Mesothelial cell of epicardium (in vitro differentiated cells): ENCODE data around the gene AASDH. TPM values are rescaled to one million over a fixed set of nuclear protein-coding genes. Genes with fewer than 3 reads are reported as not detected.
A peak's percentile ranks its signal among the peaks of the same experiment; 100 is the strongest.

Source experiments
- DNase-seq, 2 experiments: peaks; one replicate each; pipeline ENCODE4 v3.0.0; 2021; ENCODE audit warnings: low spot score in 2 of 2; ENCODE audit not compliant: unreplicated experiment in 2 of 2
- H3K27ac Mint-ChIP-seq: 2 replicates; pipeline ENCODE4 v1.8.0; 2021; ENCODE audit warnings: mixed read lengths
- H3K27me3 Mint-ChIP-seq: 2 replicates; pipeline ENCODE4 v1.8.0; 2021; ENCODE audit warnings: low read depth, mixed read lengths
- H3K36me3 Mint-ChIP-seq: 2 replicates; pipeline ENCODE4 v1.8.0; 2021; ENCODE audit warnings: mixed read lengths
- H3K4me1 Mint-ChIP-seq: 2 replicates; pipeline ENCODE4 v1.8.0; 2021; ENCODE audit warnings: mixed read lengths
- H3K4me3 Mint-ChIP-seq: 2 replicates; pipeline ENCODE4 v1.8.0; 2021; ENCODE audit warnings: mild to moderate bottlenecking, moderate library complexity, mixed read lengths
- H3K9me3 Mint-ChIP-seq: 2 replicates; pipeline ENCODE4 v1.8.0; 2021; ENCODE audit warnings: mixed read lengths
- CTCF ChIP-seq: fragments of 200-600 bp; sonication (generic); IDR thresholded peaks from one replicate; pipeline ENCODE4 v1.5.0; 2021; ENCODE audit warnings: antibody characterized with exemption; ENCODE audit not compliant: unreplicated experiment
- total RNA-seq: library from RNA; stranded (reverse); gene quantifications from 3 replicates; pipeline ENCODE4 v1.2.1, GENCODE V29; 2021

Gene AASDH
- total RNA-seq, 1 donor from 2014 or later = 21.9 TPM

- Mint-ChIP-seq H3K9me3 (no peaks in the 10 kb centered on the region), H3K27ac (no peak overlapping the region), H3K36me3 (no peaks in the 10 kb centered on the region), H3K27me3 (no peaks in the 10 kb centered on the region), H3K4me1 (peaks cover 17% of the 10 kb centered on the region), H3K4me3 (no peak overlapping the region)
- no peak for DNase-seq
- TF ChIP-seq CTCF = no peak
Observed at GRCh38 chr4:56417396-56417795, 30.1 kb upstream of the AASDH start.

- no peaks in the 10 kb centered on the region for H3K9me3 Mint-ChIP-seq
- TF ChIP-seq CTCF = no peak
- no peaks in the 10 kb centered on the region for H3K27me3 Mint-ChIP-seq
- no peak overlapping the region for H3K27ac Mint-ChIP-seq
- no peak overlapping the region for H3K4me3 Mint-ChIP-seq
- H3K4me1 Mint-ChIP-seq = peaks cover 26% of the 10 kb centered on the region
- no peak for DNase-seq
- no peaks in the 10 kb centered on the region for H3K36me3 Mint-ChIP-seq
Observed at GRCh38 chr4:56416349-56416748, 29.1 kb upstream of the AASDH start.

- H3K27ac Mint-ChIP-seq = peak overlapping the region; percentile 85
- H3K27me3 Mint-ChIP-seq = no peaks in the 10 kb centered on the region
- no peaks in the 10 kb centered on the region for H3K36me3 Mint-ChIP-seq
- no peak for TF ChIP-seq CTCF
- H3K4me1 Mint-ChIP-seq = peaks cover 44% of the 10 kb centered on the region
- no peaks in the 10 kb centered on the region for H3K9me3 Mint-ChIP-seq
- no peak overlapping the region for H3K4me3 Mint-ChIP-seq
- no peak for DNase-seq
Observed at GRCh38 chr4:56414135-56414670, 26.9 kb upstream of the AASDH start.

- TF ChIP-seq CTCF = no peak
- peak overlapping the region; percentile 97 for H3K27ac Mint-ChIP-seq
- no peak for DNase-seq
- no peaks in the 10 kb centered on the region for H3K9me3 Mint-ChIP-seq
- no peaks in the 10 kb centered on the region for H3K27me3 Mint-ChIP-seq
- peak overlapping the region; percentile 58 for H3K4me3 Mint-ChIP-seq
- H3K4me1 Mint-ChIP-seq = peaks cover 48% of the 10 kb centered on the region
- H3K36me3 Mint-ChIP-seq = peaks cover 8% of the 10 kb centered on the region
Observed at GRCh38 chr4:56410247-56411062, 23.2 kb upstream of the AASDH start.

- peak overlapping the region; percentile 97 for H3K27ac Mint-ChIP-seq
- no peaks in the 10 kb centered on the region for H3K27me3 Mint-ChIP-seq
- DNase-seq = no peak
- no peak for TF ChIP-seq CTCF
- H3K36me3 Mint-ChIP-seq = peaks cover 8% of the 10 kb centered on the region
- H3K4me1 Mint-ChIP-seq = peaks cover 43% of the 10 kb centered on the region
- H3K9me3 Mint-ChIP-seq = no peaks in the 10 kb centered on the region
- peak overlapping the region; percentile 58 for H3K4me3 Mint-ChIP-seq
Observed at GRCh38 chr4:56409511-56410090, 22.3 kb upstream of the AASDH start.
